SU-DHL-6 (cell line): ENCODE measurements around the gene KCNH6.

Experiments used
- H2AFZ ChIP-seq: fragments of 200-600 bp; sonication (generic); 2 replicates; pipeline ENCODE4 v1.6.1; 2014; ENCODE audit warnings: low read depth, mild to moderate bottlenecking, moderate library complexity, mixed read lengths, antibody characterized with exemption, low read length; ENCODE audit not compliant: severe bottlenecking
- H3F3A ChIP-seq: fragments of 200-600 bp; shearing (Covaris generic); 2 replicates; pipeline ENCODE4 v1.6.0; 2016; ENCODE audit warnings: antibody characterized with exemption, mild to moderate bottlenecking; ENCODE audit not compliant: insufficient read depth
- H3K27ac ChIP-seq: fragments of 200-600 bp; sonication (generic); 2 replicates; pipeline ENCODE4 v1.5.1; 2016; ENCODE audit warnings: low read depth, mild to moderate bottlenecking, low read length, moderate library complexity, mixed read lengths
- H3K27me3 ChIP-seq: fragments of 200-600 bp; sonication (generic), shearing (Covaris generic); 2 replicates; pipeline ENCODE4 v1.6.0; 2014; ENCODE audit warnings: mild to moderate bottlenecking, low read length
- H3K36me3 ChIP-seq: fragments of 200-600 bp; sonication (generic); 2 replicates; pipeline ENCODE4 v1.6.1; 2014; ENCODE audit warnings: mild to moderate bottlenecking, low read length, mixed read lengths
- H3K4me2 ChIP-seq: fragments of 300-600, 200-600 bp; shearing (Covaris generic), sonication (generic); 2 replicates; pipeline ENCODE4 v1.6.0; 2014; ENCODE audit warnings: low read length, low read depth, mild to moderate bottlenecking; ENCODE audit not compliant: poor library complexity, severe bottlenecking
- H3K4me3 ChIP-seq: fragments of 200-600 bp; sonication (generic); 2 replicates; pipeline ENCODE4 v1.5.1; 2014; ENCODE audit warnings: antibody characterized with exemption, low read length, mild to moderate bottlenecking, mixed read lengths; ENCODE audit not compliant: insufficient read depth, poor library complexity, severe bottlenecking
- H3K79me2 ChIP-seq: fragments of 200-600 bp; sonication (generic); 2 replicates; pipeline ENCODE4 v1.6.1; 2014; ENCODE audit warnings: mild to moderate bottlenecking, low read length, moderate library complexity; ENCODE audit not compliant: insufficient read depth
- H3K9ac ChIP-seq: fragments of 200-600 bp; sonication (generic); 2 replicates; pipeline ENCODE4 v1.7.0; 2014; ENCODE audit warnings: mild to moderate bottlenecking, low read length
- H3K9me2 ChIP-seq: fragments of 200-600 bp; sonication (generic); replicated peaks from 2 replicates; pipeline ENCODE4 v1.6.1; 2014; ENCODE audit warnings: low read length; ENCODE audit not compliant: insufficient read depth
- H3K9me3 ChIP-seq: fragments of 200-600 bp; sonication (generic); 2 replicates; pipeline ENCODE4 v1.6.1; 2014; ENCODE audit warnings: low read length, mixed read lengths; ENCODE audit not compliant: insufficient read depth
- H4K20me1 ChIP-seq: fragments of 200-600 bp; sonication (generic); 2 replicates; pipeline ENCODE4 v1.6.1; 2014; ENCODE audit warnings: low read depth, mild to moderate bottlenecking, antibody characterized with exemption, low read length, moderate library complexity, mixed read lengths
- EZH2phosphoT487 ChIP-seq: fragments of 200-600 bp; sonication (generic), shearing (Covaris generic); conservative IDR thresholded peaks from 2 replicates; pipeline ENCODE4 v1.6.1; 2018; ENCODE audit warnings: mild to moderate bottlenecking, antibody characterized with exemption, low read length, moderate library complexity, mixed read lengths
- TF ChIP-seq, protein P1 (sequence below): fragments of 200-600 bp; sonication (generic); IDR thresholded peaks from one replicate; pipeline ENCODE4 v1.5.1; 2017; ENCODE audit warnings: antibody characterized with exemption, mild to moderate bottlenecking, low read length, moderate library complexity; ENCODE audit not compliant: insufficient read depth, poor library complexity, severe bottlenecking

KCNH6 gene

GRCh38 chr17:63549289-63549945, 26.3 kb downstream of the KCNH6 start:
- H3K27ac ChIP-seq = peak overlapping the region; percentile 59
- peaks cover 40% of the 10 kb centered on the region for H3K79me2 ChIP-seq
- H3K36me3 ChIP-seq = 0 out of 2 replicates have a peak, but pooled peaks cover 7% of the 10 kb centered on the region
- peak overlapping the region; percentile 70 for H3K4me3 ChIP-seq
- peak overlapping the region; percentile 69 for H2AFZ ChIP-seq
- no peaks in the 10 kb centered on the region for H3K9me3 ChIP-seq
- no peaks in the 10 kb centered on the region for H3F3A ChIP-seq
- H3K4me2 ChIP-seq = peak overlapping the region; percentile 98
- peak overlapping the region; percentile 85 for H3K9ac ChIP-seq
- no peaks in the 10 kb centered on the region for H3K9me2 ChIP-seq
- TF ChIP-seq, protein P1, sequence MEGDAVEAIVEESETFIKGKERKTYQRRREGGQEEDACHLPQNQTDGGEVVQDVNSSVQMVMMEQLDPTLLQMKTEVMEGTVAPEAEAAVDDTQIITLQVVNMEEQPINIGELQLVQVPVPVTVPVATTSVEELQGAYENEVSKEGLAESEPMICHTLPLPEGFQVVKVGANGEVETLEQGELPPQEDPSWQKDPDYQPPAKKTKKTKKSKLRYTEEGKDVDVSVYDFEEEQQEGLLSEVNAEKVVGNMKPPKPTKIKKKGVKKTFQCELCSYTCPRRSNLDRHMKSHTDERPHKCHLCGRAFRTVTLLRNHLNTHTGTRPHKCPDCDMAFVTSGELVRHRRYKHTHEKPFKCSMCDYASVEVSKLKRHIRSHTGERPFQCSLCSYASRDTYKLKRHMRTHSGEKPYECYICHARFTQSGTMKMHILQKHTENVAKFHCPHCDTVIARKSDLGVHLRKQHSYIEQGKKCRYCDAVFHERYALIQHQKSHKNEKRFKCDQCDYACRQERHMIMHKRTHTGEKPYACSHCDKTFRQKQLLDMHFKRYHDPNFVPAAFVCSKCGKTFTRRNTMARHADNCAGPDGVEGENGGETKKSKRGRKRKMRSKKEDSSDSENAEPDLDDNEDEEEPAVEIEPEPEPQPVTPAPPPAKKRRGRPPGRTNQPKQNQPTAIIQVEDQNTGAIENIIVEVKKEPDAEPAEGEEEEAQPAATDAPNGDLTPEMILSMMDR = no peak
- no peak for TF ChIP-seq EZH2phosphoT487
- no peaks in the 10 kb centered on the region for H3K27me3 ChIP-seq
- peaks cover 12% of the 10 kb centered on the region; the same call in 1 of the 2 replicates for H4K20me1 ChIP-seq

- Histone ChIP-seq H3K4me3 (peak within 1 kb of the TSS; percentile 83), H4K20me1 (peaks cover 12% of the 10 kb centered on the region; the same call in 1 of the 2 replicates), H2AFZ (peak within 1 kb of the TSS; percentile 69), H3K9me3 (no peaks in the 10 kb centered on the region), H3F3A (no peaks in the 10 kb centered on the region), H3K79me2 (peaks cover 48% of the 10 kb centered on the region), H3K27me3 (no peaks in the 10 kb centered on the region), H3K36me3 (0 out of 2 replicates have a peak, but pooled peaks cover 7% of the 10 kb centered on the region), H3K9me2 (no peaks in the 10 kb centered on the region), H3K27ac (peak within 1 kb of the TSS; percentile 59), H3K9ac (peak within 1 kb of the TSS; percentile 85), H3K4me2 (peak within 1 kb of the TSS; percentile 98)
- TF ChIP-seq, protein P1 = no peak
- no peak for TF ChIP-seq EZH2phosphoT487
Measured at GRCh38 chr17:63549946-63550816, 27.0 kb downstream of the KCNH6 start, which contains the start of gene DCAF7. DCAF7 (plus strand) TSS chr17:63550477; CDS start chr17:63550678, 201 bp downstream.

GRCh38 chr17:63550817-63551639, 27.9 kb downstream of the KCNH6 start:
- Histone ChIP-seq H3K9me3 (no peaks in the 10 kb centered on the region), H3K79me2 (peaks cover 56% of the 10 kb centered on the region), H3K9ac (peak overlapping the region; percentile 85), H3K9me2 (no peaks in the 10 kb centered on the region), H2AFZ (peak overlapping the region; percentile 49), H3K27me3 (no peaks in the 10 kb centered on the region), H3K36me3 (0 out of 2 replicates have a peak, but pooled peaks cover 7% of the 10 kb centered on the region), H3F3A (no peaks in the 10 kb centered on the region), H3K27ac (peak overlapping the region; percentile 57), H3K4me2 (peak overlapping the region; percentile 77), H3K4me3 (peak overlapping the region; percentile 83), H4K20me1 (peaks cover 12% of the 10 kb centered on the region; the same call in 1 of the 2 replicates)
- TF ChIP-seq EZH2phosphoT487 = no peak
- TF ChIP-seq, protein P1 = no peak
